Upper lobe of right lung (tissue), 1 donor: ENCODE measurements around the gene WDR53. TPM values are rescaled to one million over a fixed set of nuclear protein-coding genes. Genes with fewer than 3 reads are reported as not detected.

Experiments
- ATAC-seq: fragments of 200-7000 bp; cut with Tn5 transposase; one replicate; pipeline ENCODE4 v1.9.1; 2020; ENCODE audit warnings: mild to moderate bottlenecking, moderate library complexity
- DNase-seq: peaks from one replicate; pipeline ENCODE4 v3.0.0-alpha.2; 2020
- H3K27ac ChIP-seq: fragments of 200-600 bp; one replicate; pipeline ENCODE4 v1.8.0; 2022
- H3K27me3 ChIP-seq: fragments of 200-600 bp; one replicate; pipeline ENCODE4 v1.8.0; 2022; ENCODE audit warnings: mild to moderate bottlenecking
- H3K36me3 ChIP-seq: fragments of 200-600 bp; one replicate; pipeline ENCODE4 v1.8.0; 2022
- H3K4me1 ChIP-seq: fragments of 200-600 bp; one replicate; pipeline ENCODE4 v1.8.0; 2022
- H3K4me3 ChIP-seq: fragments of 200-600 bp; one replicate; pipeline ENCODE4 v1.8.0; 2022; ENCODE audit warnings: mild to moderate bottlenecking
- H3K9me3 ChIP-seq: fragments of 200-600 bp; one replicate; pipeline ENCODE4 v1.8.0; 2022
- CTCF ChIP-seq: fragments of 200-600 bp; IDR thresholded peaks from one replicate; pipeline ENCODE4 v1.8.0; 2022; ENCODE audit warnings: antibody characterized with exemption
- intact Hi-C: fragments of 100-400 bp; cut with DNase I; formaldehyde crosslinking; loops from one replicate; pipeline ENCODE4 v1.11.0; 2022
- total RNA-seq: library from RNA; stranded (reverse); fragmentation: NEBNext Ultra II Directional; extraction: Animal tissue kit (Norgen Biotek cat#: 25700); gene quantifications from one replicate; pipeline ENCODE4 v1.2.1, GENCODE V29; 2021
- donor health status: DM: no; HTN: yes; CAD: no; lungs with severe emphysema.

The WDR53 gene
- total RNA-seq, 1 donor from 2014 or later: 13.8 TPM

- TF ChIP-seq CTCF: no peak
- intact Hi-C loops: no loop called here
- Histone ChIP-seq H3K4me3 (no peak overlapping the region), H3K27ac (no peak overlapping the region), H3K9me3 (peaks cover 26% of the 10 kb centered on the region), H3K27me3 (no peaks in the 10 kb centered on the region), H3K4me1 (no peaks in the 10 kb centered on the region), H3K36me3 (no peaks in the 10 kb centered on the region)
- DNase-seq (no peak), ATAC-seq (no peak)
Measured at GRCh38 chr3:196519718-196520082, 48.7 kb downstream of the WDR53 start.

DNA sequence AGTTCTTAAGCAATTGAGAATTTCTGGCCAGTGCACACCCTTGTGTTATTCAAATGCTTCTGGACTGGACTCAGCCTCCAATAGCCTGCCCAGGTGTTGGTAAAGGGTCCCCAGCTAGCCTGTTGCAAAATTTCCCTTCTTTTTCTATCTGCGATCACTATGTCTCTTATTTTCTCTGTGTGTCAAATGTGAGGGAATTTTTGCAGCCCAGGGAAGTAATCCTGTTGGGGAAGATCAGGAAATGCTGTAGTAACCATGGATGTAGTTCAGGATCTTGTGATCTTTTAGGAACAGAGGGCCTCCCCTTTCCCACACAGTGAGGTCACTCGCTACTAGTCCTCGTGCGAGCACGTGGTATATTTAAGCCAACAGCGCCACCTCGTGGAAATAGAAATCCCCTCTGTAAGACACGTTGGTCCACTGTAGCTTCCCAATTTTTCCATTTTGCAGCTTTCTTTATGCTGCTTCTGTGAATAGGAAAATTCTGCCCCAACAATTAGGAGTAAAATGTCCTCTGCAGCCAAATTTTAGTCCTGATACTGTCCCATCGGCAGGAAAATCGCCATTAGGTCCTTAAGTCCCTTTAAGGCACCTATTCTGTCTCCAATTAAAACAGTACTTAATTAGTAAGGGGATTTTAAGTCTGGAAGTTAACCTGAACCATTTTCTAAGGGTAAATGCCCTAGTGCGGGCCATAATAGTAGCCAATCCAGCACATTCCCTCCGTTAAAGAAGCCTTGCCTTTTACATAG is 49.2 kb downstream of the WDR53 start:
- no peak overlapping the region for H3K27ac ChIP-seq
- no peaks in the 10 kb centered on the region for H3K27me3 ChIP-seq
- H3K36me3 ChIP-seq: no peaks in the 10 kb centered on the region
- H3K4me1 ChIP-seq: no peaks in the 10 kb centered on the region
- TF ChIP-seq CTCF: peak; percentile 55
- DNase-seq: no peak
- H3K9me3 ChIP-seq: peaks cover 26% of the 10 kb centered on the region
- intact Hi-C loops: no loop called here
- H3K4me3 ChIP-seq: no peak overlapping the region
- ATAC-seq: peak; percentile 96

- TF ChIP-seq CTCF: no peak
- DNase-seq (no peak), ATAC-seq (no peak)
- Histone ChIP-seq H3K9me3 (peaks cover 26% of the 10 kb centered on the region), H3K27me3 (no peaks in the 10 kb centered on the region), H3K27ac (no peak overlapping the region), H3K4me1 (no peaks in the 10 kb centered on the region), H3K36me3 (no peaks in the 10 kb centered on the region), H3K4me3 (no peak overlapping the region)
- intact Hi-C loops: no loop called here
Measured at GRCh38 chr3:196517919-196518318, 50.4 kb downstream of the WDR53 start.

GRCh38 chr3:196517162-196517800 is 51.1 kb downstream of the WDR53 start:
- H3K4me1 ChIP-seq: no peaks in the 10 kb centered on the region
- DNase-seq (no peak), ATAC-seq (no peak)
- no peak for TF ChIP-seq CTCF
- intact Hi-C loops: no loop called here
- no peak overlapping the region for H3K27ac ChIP-seq
- no peaks in the 10 kb centered on the region for H3K36me3 ChIP-seq
- H3K9me3 ChIP-seq: peaks cover 26% of the 10 kb centered on the region
- H3K4me3 ChIP-seq: no peak overlapping the region
- no peaks in the 10 kb centered on the region for H3K27me3 ChIP-seq

- DNase-seq (no peak), ATAC-seq (no peak)
- Histone ChIP-seq H3K4me3 (no peak within 1 kb of the TSS), H3K4me1 (no peaks in the 10 kb centered on the region), H3K36me3 (no peaks in the 10 kb centered on the region), H3K27ac (no peak within 1 kb of the TSS), H3K27me3 (no peaks in the 10 kb centered on the region), H3K9me3 (peaks cover 16% of the 10 kb centered on the region)
- intact Hi-C loops: no loop called here
- no peak for TF ChIP-seq CTCF
Measured at GRCh38 chr3:196514913-196515621, 53.3 kb downstream of the WDR53 start, which contains the start of gene SMCO1. Gene SMCO1, minus strand, starts transcription at chr3:196515346. Its CDS starts 137 bp downstream, at chr3:196515209.
